ENCODE data around the gene CDC42EP4.

GRCh38 chr17:73247726-73248125 is 64.1 kb downstream of the CDC42EP4 start:
- TF ChIP-seq ZFP1 (CRISPR knock-in tag; IDR thresholded peaks at IDR 0.05) (no peak), MAFG (tag; conservative IDR thresholded peaks at IDR 0.05) (no peak), ZNF232 (CRISPR knock-in tag; IDR thresholded peaks at IDR 0.05) (no peak), IRF9 (tag; IDR thresholded peaks at IDR 0.05) (no peak), TEAD4 (IDR thresholded peaks at IDR 0.05; ENCODE audit: low read length) (no peak), TEAD4 (CRISPR knock-in tag; IDR thresholded peaks at IDR 0.05; ENCODE audit: borderline replicate concordance) (no peak), ZBTB8A (IDR thresholded peaks at IDR 0.05; ENCODE audit: partially characterized antibody) (no peak), TRIM24 (IDR thresholded peaks at IDR 0.05) (no peak), PCBP1 (IDR thresholded peaks at IDR 0.05; ENCODE audit: low read depth, low read length, poor library complexity, severe bottlenecking) (no peak), KLF16 (IDR thresholded peaks at IDR 0.05) (no peak)
